ENCODE measurements around the gene NEK2. TPM values are rescaled to one million over a fixed set of nuclear protein-coding genes. Genes with fewer than 3 reads are reported as not detected.
A peak's percentile ranks its signal among the peaks of the same experiment; 100 is the strongest.
"Not testable (repeated sequence)": the region's sequence is repeated elsewhere in the genome, so short reads cannot be mapped to it uniquely, and the experiment has no call there.

The NEK2 gene
- total RNA-seq, 1 experiment from 2014 or later = 42.1 TPM

- peaks cover 26% of the 10 kb centered on the region for H3K36me3 ChIP-seq
- DNase-seq = no peak
- H3K4me3 ChIP-seq = peak overlapping the region; percentile 89
- no peaks in the 10 kb centered on the region for H3K27me3 ChIP-seq
- no peaks in the 10 kb centered on the region for H3K9me3 ChIP-seq
These were observed 724 bp upstream of the NEK2 start for GRCh38 chr1:211676106-211676583.

- DNase-seq = no peak
- peaks cover 83% of the 10 kb centered on the region for H3K36me3 ChIP-seq
- H3K27me3 ChIP-seq = no peaks in the 10 kb centered on the region
- no peak overlapping the region for H3K4me3 ChIP-seq
- no peaks in the 10 kb centered on the region for H3K9me3 ChIP-seq
These were observed 8.3 kb downstream of the NEK2 start for GRCh38 chr1:211667065-211667617.

GRCh38 chr1:211660718-211661222, 14.7 kb downstream of the NEK2 start:
- Histone ChIP-seq H3K36me3 (peaks cover 30% of the 10 kb centered on the region), H3K27me3 (no peaks in the 10 kb centered on the region), H3K4me3 (no peak overlapping the region), H3K9me3 (no peaks in the 10 kb centered on the region)
- DNase-seq = no peak

GRCh38 chr1:211656728-211657127, 18.7 kb downstream of the NEK2 start:
- no peaks in the 10 kb centered on the region for H3K36me3 ChIP-seq
- no peaks in the 10 kb centered on the region for H3K9me3 ChIP-seq
- H3K4me3 ChIP-seq = no peak overlapping the region
- no peak for DNase-seq
- no peaks in the 10 kb centered on the region for H3K27me3 ChIP-seq

- peak; percentile 84 for DNase-seq
- no peak overlapping the region; the same call in 1 of the 2 replicates for H3K4me3 ChIP-seq
- H3K9me3 ChIP-seq = no peaks in the 10 kb centered on the region; the same call in 1 of the 2 replicates
- no peaks in the 10 kb centered on the region for H3K36me3 ChIP-seq
- H3K27me3 ChIP-seq = no peaks in the 10 kb centered on the region
These were observed 20.3 kb downstream of the NEK2 start for GRCh38 chr1:211654838-211655787.

GRCh38 chr1:211653959-211654496, 21.4 kb downstream of the NEK2 start:
- peaks cover 2% of the 10 kb centered on the region; the same call in 1 of the 2 replicates for H3K9me3 ChIP-seq
- no peak for DNase-seq
- H3K27me3 ChIP-seq = no peaks in the 10 kb centered on the region
- H3K36me3 ChIP-seq = no peaks in the 10 kb centered on the region
- H3K4me3 ChIP-seq = no peak overlapping the region

GRCh38 chr1:211653293-211653692, 22.1 kb downstream of the NEK2 start:
- DNase-seq = peak; percentile 72
- H3K9me3 ChIP-seq = peaks cover 2% of the 10 kb centered on the region; the same call in 1 of the 2 replicates
- H3K27me3 ChIP-seq = no peaks in the 10 kb centered on the region
- H3K4me3 ChIP-seq = no peak overlapping the region
- H3K36me3 ChIP-seq = no peaks in the 10 kb centered on the region

- Histone ChIP-seq H3K27me3 (no peaks in the 10 kb centered on the region), H3K4me3 (no peak overlapping the region)
- DNase-seq = no peak
These were observed 23.1 kb downstream of the NEK2 start for GRCh38 chr1:211652371-211652770.

GRCh38 chr1:211650904-211651303, 24.5 kb downstream of the NEK2 start:
- peaks cover 2% of the 10 kb centered on the region; the same call in 1 of the 2 replicates for H3K9me3 ChIP-seq
- H3K27me3 ChIP-seq = no peaks in the 10 kb centered on the region
- no peak for DNase-seq

More at GRCh38 chr1:211652371-211652770, 23.1 kb downstream of the NEK2 start:
- Histone ChIP-seq H3K9me3 (peaks cover 2% of the 10 kb centered on the region; the same call in 1 of the 2 replicates), H3K36me3 (no peaks in the 10 kb centered on the region)

GRCh38 chr1:211648980-211649934, 26.2 kb downstream of the NEK2 start:
- no peak for DNase-seq

More at GRCh38 chr1:211650904-211651303, 24.5 kb downstream of the NEK2 start:
- H3K36me3 ChIP-seq = no peaks in the 10 kb centered on the region
- H3K4me3 ChIP-seq = no peak overlapping the region

GRCh38 chr1:211648336-211648735, 27.1 kb downstream of the NEK2 start:
- Histone ChIP-seq H3K27me3 (no peaks in the 10 kb centered on the region), H3K4me3 (no peak overlapping the region), H3K36me3 (no peaks in the 10 kb centered on the region), H3K9me3 (peaks cover 2% of the 10 kb centered on the region; the same call in 1 of the 2 replicates)
- DNase-seq = no peak

More at GRCh38 chr1:211648980-211649934, 26.2 kb downstream of the NEK2 start:
- H3K4me3 ChIP-seq = no peak overlapping the region
- no peaks in the 10 kb centered on the region for H3K27me3 ChIP-seq
- H3K9me3 ChIP-seq = peaks cover 2% of the 10 kb centered on the region; the same call in 1 of the 2 replicates
- no peaks in the 10 kb centered on the region for H3K36me3 ChIP-seq

- no peak for DNase-seq
- no peak overlapping the region for H3K4me3 ChIP-seq
- peaks cover 2% of the 10 kb centered on the region; the same call in 1 of the 2 replicates for H3K9me3 ChIP-seq
- no peaks in the 10 kb centered on the region for H3K36me3 ChIP-seq
- H3K27me3 ChIP-seq = no peaks in the 10 kb centered on the region
These were observed 27.7 kb downstream of the NEK2 start for GRCh38 chr1:211647711-211648121.

- no peak overlapping the region for H3K4me3 ChIP-seq
- DNase-seq = no peak
These were observed 28.9 kb downstream of the NEK2 start for GRCh38 chr1:211646566-211646965.

GRCh38 chr1:211645601-211646000, 29.8 kb downstream of the NEK2 start:
- not testable (repeated sequence) for DNase-seq, H3K9me3 ChIP-seq, H3K27me3 ChIP-seq, H3K36me3 ChIP-seq, H3K4me3 ChIP-seq

More at GRCh38 chr1:211646566-211646965, 28.9 kb downstream of the NEK2 start:
- H3K27me3 ChIP-seq = no peaks in the 10 kb centered on the region
- no peaks in the 10 kb centered on the region for H3K36me3 ChIP-seq
- H3K9me3 ChIP-seq = peaks cover 2% of the 10 kb centered on the region; the same call in 1 of the 2 replicates

- DNase-seq = no peak
- Histone ChIP-seq H3K36me3 (no peaks in the 10 kb centered on the region), H3K27me3 (no peaks in the 10 kb centered on the region), H3K4me3 (no peak overlapping the region), H3K9me3 (no peaks in the 10 kb centered on the region)
These were observed 30.8 kb downstream of the NEK2 start for GRCh38 chr1:211644653-211645052.
